Measurements from ENCODE around the gene WDR54. TPM values are rescaled to one million over a fixed set of nuclear protein-coding genes. Genes with fewer than 3 reads are reported as not detected.

Gene WDR54
- total and polyA plus RNA-seq, 4 donors, result 1.7 to 4.2 (median 3.1) TPM

DNA sequence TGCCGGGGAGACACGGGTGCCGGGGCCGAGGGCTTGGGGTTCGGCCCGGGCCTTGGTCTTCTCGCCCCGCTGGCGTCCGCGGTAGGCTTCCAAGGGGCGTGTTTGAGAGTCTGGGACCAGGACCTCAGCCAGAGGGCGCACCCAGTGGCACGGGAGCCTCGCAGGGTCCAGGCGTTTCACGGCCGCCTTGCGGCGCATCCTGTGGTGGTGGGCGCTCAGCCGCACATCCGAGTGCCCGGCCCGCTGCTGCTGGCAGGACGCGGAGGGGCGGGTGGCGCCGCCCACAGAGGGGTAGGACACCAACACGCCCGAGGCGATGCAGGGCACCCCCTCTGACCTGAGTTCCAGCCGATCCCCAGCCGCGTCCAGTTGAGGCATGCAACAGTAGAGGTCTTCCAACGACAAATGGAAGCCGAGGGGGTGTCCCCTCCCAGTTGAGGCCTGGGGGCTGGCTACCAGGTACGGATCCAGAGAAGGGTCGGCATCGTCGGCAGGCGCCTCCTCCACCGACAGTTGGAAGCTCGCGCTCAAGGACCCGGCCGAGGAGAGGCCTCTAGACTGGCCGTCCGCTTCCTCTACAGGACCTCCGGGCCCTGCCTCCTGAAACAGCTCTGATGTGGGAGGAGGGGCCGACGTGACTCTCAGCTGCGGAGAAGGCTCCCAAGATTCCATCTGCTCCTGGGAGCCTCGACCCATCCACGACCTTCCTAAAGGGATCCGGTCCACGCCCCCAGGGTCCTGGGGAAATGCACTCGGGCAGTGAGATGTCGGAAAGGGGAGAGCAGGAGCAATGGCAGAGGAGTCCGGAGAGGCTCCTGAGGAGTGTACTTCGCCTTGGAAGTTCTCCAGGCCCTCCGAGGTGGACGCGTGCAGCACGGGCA is 6.4 kb upstream of the WDR54 start:
- no peak for DNase-seq (ENCODE audit: low spot score)
- WGBS, result 16% methylated on average over 66 of the region's 66 CpGs
- Histone ChIP-seq H3K9me3 (ENCODE audit: control insufficient read depth in 4 of 4, low read length in 3 of 4) (no peaks in the 10 kb centered on the region), H3K9ac (ENCODE audit: low read depth in 1 of 2, low read length in 2 of 2) (no peak overlapping the region), H3K27me3 (ENCODE audit: control insufficient read depth in 4 of 4, insufficient read depth in 4 of 4, low read length in 3 of 4) (peaks cover 0 to 7% (median 0%) of the 10 kb centered on the region in 4 donors), H3K4me3 (ENCODE audit: low read depth in 1 of 3, low read length in 3 of 3) (peak overlapping the region in 2 of 3 donors; percentile 39 to 45), H3K36me3 (ENCODE audit: control insufficient read depth in 4 of 4, insufficient read depth in 3 of 4, low read depth in 1 of 4, low read length in 3 of 4) (no peaks in the 10 kb centered on the region), H3K27ac (ENCODE audit: low read depth in 1 of 2, low read length in 2 of 2) (no peak overlapping the region), H3K4me1 (ENCODE audit: control insufficient read depth in 4 of 4, insufficient read depth in 4 of 4, low read length in 3 of 4) (peaks cover 0 to 13% (median 11%) of the 10 kb centered on the region in 4 donors)
- TF ChIP-seq, protein P1, sequence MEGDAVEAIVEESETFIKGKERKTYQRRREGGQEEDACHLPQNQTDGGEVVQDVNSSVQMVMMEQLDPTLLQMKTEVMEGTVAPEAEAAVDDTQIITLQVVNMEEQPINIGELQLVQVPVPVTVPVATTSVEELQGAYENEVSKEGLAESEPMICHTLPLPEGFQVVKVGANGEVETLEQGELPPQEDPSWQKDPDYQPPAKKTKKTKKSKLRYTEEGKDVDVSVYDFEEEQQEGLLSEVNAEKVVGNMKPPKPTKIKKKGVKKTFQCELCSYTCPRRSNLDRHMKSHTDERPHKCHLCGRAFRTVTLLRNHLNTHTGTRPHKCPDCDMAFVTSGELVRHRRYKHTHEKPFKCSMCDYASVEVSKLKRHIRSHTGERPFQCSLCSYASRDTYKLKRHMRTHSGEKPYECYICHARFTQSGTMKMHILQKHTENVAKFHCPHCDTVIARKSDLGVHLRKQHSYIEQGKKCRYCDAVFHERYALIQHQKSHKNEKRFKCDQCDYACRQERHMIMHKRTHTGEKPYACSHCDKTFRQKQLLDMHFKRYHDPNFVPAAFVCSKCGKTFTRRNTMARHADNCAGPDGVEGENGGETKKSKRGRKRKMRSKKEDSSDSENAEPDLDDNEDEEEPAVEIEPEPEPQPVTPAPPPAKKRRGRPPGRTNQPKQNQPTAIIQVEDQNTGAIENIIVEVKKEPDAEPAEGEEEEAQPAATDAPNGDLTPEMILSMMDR (IDR thresholded peaks at IDR 0.05; ENCODE audit: low read depth, low read length, missing input control), result peak; percentile 15
- TF ChIP-seq, protein P2, sequence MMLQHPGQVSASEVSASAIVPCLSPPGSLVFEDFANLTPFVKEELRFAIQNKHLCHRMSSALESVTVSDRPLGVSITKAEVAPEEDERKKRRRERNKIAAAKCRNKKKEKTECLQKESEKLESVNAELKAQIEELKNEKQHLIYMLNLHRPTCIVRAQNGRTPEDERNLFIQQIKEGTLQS (IDR thresholded peaks at IDR 0.05), result no peak
- TF ChIP-seq RAD21 (IDR thresholded peaks at IDR 0.05), result peak in 1 of 2 donors; percentile 31

DNA sequence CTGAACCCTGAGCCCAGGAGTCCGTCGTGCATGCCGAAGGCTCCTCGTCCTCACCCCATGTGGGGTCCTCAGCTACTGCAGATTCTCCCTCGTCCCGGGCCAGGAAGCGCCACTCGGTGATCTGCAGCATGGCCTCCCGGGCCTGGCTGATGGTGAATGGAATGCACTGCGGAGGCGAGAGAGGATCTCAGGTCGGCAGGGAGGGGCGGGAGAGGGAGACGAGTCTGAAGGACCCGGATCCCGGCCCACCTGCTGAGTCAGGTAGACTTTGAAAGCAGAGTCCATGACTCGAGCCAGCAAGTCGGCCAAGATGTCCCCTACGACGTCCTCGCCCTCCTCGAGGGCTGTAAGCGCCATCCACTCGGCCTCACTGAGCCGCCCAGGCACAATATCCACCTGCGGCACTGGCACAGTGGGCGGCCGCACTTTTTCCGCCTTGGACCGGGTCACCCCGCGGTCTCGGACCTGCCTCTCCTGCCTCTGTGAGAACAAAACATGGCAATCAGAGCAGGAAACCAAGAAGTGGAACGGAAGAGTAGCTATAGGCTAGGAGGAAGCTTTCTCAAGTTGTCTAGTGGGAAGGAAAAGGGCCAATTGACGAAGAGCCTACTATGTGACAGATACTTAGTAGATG is 5.7 kb upstream of the WDR54 start:
- Histone ChIP-seq H3K4me1 (ENCODE audit: control insufficient read depth in 4 of 4, insufficient read depth in 4 of 4, low read length in 3 of 4) (peaks cover 0 to 13% (median 11%) of the 10 kb centered on the region in 4 donors), H3K27ac (ENCODE audit: low read depth in 1 of 2, low read length in 2 of 2) (no peak overlapping the region), H3K9ac (ENCODE audit: low read depth in 1 of 2, low read length in 2 of 2) (no peak overlapping the region), H3K9me3 (ENCODE audit: control insufficient read depth in 4 of 4, low read length in 3 of 4) (no peaks in the 10 kb centered on the region), H3K4me3 (ENCODE audit: low read depth in 1 of 3, low read length in 3 of 3) (peak overlapping the region in 2 of 3 donors; percentile 4 to 39), H3K36me3 (ENCODE audit: control insufficient read depth in 4 of 4, insufficient read depth in 3 of 4, low read depth in 1 of 4, low read length in 3 of 4) (no peaks in the 10 kb centered on the region), H3K27me3 (ENCODE audit: control insufficient read depth in 4 of 4, insufficient read depth in 4 of 4, low read length in 3 of 4) (peaks cover 0 to 7% (median 0%) of the 10 kb centered on the region in 4 donors)
- no peak for DNase-seq (ENCODE audit: low spot score)
- no peak for TF ChIP-seq EGR1 (IDR thresholded peaks at IDR 0.05; ENCODE audit: low read depth in 2 of 2)
- TF ChIP-seq FOXA2 (IDR thresholded peaks at IDR 0.05), result no peak
- no peak for TF ChIP-seq HNF4G (IDR thresholded peaks at IDR 0.05)
- 49% methylated on average over 35 of the region's 35 CpGs for WGBS

DNA sequence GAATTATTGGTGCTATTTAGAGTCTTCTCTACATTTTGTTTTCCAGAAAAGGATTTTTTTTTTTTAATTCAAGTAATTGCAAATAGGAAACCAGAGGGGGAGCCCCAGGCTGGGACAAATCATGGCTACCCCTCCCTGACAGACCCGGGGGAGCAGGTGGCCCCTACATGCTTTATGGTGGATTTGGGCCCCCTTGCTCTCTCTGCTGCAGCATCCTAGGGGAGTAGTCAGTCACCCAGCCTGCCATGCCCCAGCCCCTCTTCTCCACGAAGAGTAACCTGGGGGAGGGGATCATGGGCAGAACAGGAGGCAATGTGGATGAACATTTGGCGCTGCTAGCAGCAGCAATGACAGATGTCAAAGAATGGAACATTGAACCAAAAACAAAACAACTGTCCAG is 4.8 kb upstream of the WDR54 start:
- WGBS, result 64% methylated on average over 3 of the region's 3 CpGs
- no peak for TF ChIP-seq GABPA (IDR thresholded peaks at IDR 0.05 in 1 of 2, conservative IDR thresholded peaks at IDR 0.05 in 1 of 2)
- TF ChIP-seq RAD21 (IDR thresholded peaks at IDR 0.05), result peak in 1 of 2 donors; percentile 13
- no peaks in the 10 kb centered on the region for H3K9me3 ChIP-seq (ENCODE audit: control insufficient read depth in 4 of 4, low read length in 3 of 4)
- H3K36me3 ChIP-seq (ENCODE audit: control insufficient read depth in 4 of 4, insufficient read depth in 3 of 4, low read depth in 1 of 4, low read length in 3 of 4), result no peaks in the 10 kb centered on the region
- H3K9ac ChIP-seq (ENCODE audit: low read depth in 1 of 2, low read length in 2 of 2), result no peak overlapping the region
- no peak overlapping the region for H3K4me3 ChIP-seq (ENCODE audit: low read depth in 1 of 3, low read length in 3 of 3)
- no peak for DNase-seq (ENCODE audit: low spot score)
- H3K27me3 ChIP-seq (ENCODE audit: control insufficient read depth in 4 of 4, insufficient read depth in 4 of 4, low read length in 3 of 4), result peaks cover 0 to 7% (median 0%) of the 10 kb centered on the region in 4 donors
- H3K4me1 ChIP-seq (ENCODE audit: control insufficient read depth in 4 of 4, insufficient read depth in 4 of 4, low read length in 3 of 4), result peaks cover 5 to 20% (median 16%) of the 10 kb centered on the region in 4 donors
- H3K27ac ChIP-seq (ENCODE audit: low read depth in 1 of 2, low read length in 2 of 2), result no peak overlapping the region

DNA sequence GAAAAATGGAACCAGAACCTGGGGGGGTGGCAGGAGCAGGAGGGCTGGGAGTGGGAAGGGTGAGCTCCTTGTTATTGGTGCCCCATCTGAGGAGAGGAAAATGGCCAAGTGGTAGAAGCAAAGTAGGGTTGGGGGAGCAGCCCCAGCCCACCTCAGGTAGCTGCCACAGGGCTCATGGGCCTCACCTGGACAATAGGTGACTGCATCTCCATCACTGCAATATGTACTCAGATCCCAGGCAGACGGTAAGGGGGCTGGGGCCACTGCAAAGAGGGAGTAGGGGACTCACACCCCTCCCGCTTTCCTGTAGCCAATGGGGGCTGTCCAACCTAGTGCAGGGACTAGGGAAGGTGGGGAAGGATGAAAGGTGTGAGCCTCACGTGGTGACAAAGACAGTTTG is 4.3 kb upstream of the WDR54 start:
- no peak overlapping the region for H3K9ac ChIP-seq (ENCODE audit: low read depth in 1 of 2, low read length in 2 of 2)
- peaks cover 0 to 7% (median 0%) of the 10 kb centered on the region in 4 donors for H3K27me3 ChIP-seq (ENCODE audit: control insufficient read depth in 4 of 4, insufficient read depth in 4 of 4, low read length in 3 of 4)
- peaks cover 7 to 22% (median 19%) of the 10 kb centered on the region in 4 donors for H3K4me1 ChIP-seq (ENCODE audit: control insufficient read depth in 4 of 4, insufficient read depth in 4 of 4, low read length in 3 of 4)
- 78% methylated on average over 3 of the region's 3 CpGs for WGBS
- no peaks in the 10 kb centered on the region for H3K9me3 ChIP-seq (ENCODE audit: control insufficient read depth in 4 of 4, low read length in 3 of 4)
- no peak for DNase-seq (ENCODE audit: low spot score)
- no peak overlapping the region for H3K4me3 ChIP-seq (ENCODE audit: low read depth in 1 of 3, low read length in 3 of 3)
- no peaks in the 10 kb centered on the region for H3K36me3 ChIP-seq (ENCODE audit: control insufficient read depth in 4 of 4, insufficient read depth in 3 of 4, low read depth in 1 of 4, low read length in 3 of 4)
- H3K27ac ChIP-seq (ENCODE audit: low read depth in 1 of 2, low read length in 2 of 2), result no peak overlapping the region
- no peak for TF ChIP-seq YY1 (IDR thresholded peaks at IDR 0.05)
- TF ChIP-seq HNF4A (conservative IDR thresholded peaks at IDR 0.05), result no peak
- no peak for TF ChIP-seq NR2F2 (IDR thresholded peaks at IDR 0.05)
- no peak for TF ChIP-seq FOXA2 (IDR thresholded peaks at IDR 0.05)
- TF ChIP-seq GABPA (IDR thresholded peaks at IDR 0.05 in 1 of 2, conservative IDR thresholded peaks at IDR 0.05 in 1 of 2), result no peak
- TF ChIP-seq JUND (IDR thresholded peaks at IDR 0.05), result no peak
- no peak for TF ChIP-seq RXRA (IDR thresholded peaks at IDR 0.05)
- TF ChIP-seq, protein P3, sequence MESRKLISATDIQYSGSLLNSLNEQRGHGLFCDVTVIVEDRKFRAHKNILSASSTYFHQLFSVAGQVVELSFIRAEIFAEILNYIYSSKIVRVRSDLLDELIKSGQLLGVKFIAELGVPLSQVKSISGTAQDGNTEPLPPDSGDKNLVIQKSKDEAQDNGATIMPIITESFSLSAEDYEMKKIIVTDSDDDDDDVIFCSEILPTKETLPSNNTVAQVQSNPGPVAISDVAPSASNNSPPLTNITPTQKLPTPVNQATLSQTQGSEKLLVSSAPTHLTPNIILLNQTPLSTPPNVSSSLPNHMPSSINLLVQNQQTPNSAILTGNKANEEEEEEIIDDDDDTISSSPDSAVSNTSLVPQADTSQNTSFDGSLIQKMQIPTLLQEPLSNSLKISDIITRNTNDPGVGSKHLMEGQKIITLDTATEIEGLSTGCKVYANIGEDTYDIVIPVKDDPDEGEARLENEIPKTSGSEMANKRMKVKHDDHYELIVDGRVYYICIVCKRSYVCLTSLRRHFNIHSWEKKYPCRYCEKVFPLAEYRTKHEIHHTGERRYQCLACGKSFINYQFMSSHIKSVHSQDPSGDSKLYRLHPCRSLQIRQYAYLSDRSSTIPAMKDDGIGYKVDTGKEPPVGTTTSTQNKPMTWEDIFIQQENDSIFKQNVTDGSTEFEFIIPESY (IDR thresholded peaks at IDR 0.05), result no peak

Measured in liver (tissue), 9 donors.